Ectodermal cell (in vitro differentiated cells): ENCODE measurements around the gene SNORC.

Experiments used
- H3K27ac ChIP-seq: 2 replicates; pipeline ENCODE4 v1.7.0; 2013; ENCODE audit warnings: mild to moderate bottlenecking, low read depth, low read length; ENCODE audit not compliant: insufficient read depth, poor library complexity, severe bottlenecking
- H3K27me3 ChIP-seq: 2 replicates; pipeline ENCODE4 v1.7.0; 2013; ENCODE audit warnings: mild to moderate bottlenecking, low read length; ENCODE audit not compliant: insufficient read depth, control insufficient read depth, poor library complexity, severe bottlenecking
- H3K36me3 ChIP-seq: one replicate; pipeline ENCODE4 v1.7.0; 2013; ENCODE audit warnings: low read length; ENCODE audit not compliant: control insufficient read depth, insufficient read depth
- H3K4me1 ChIP-seq: one replicate; pipeline ENCODE4 v1.7.0; 2013; ENCODE audit warnings: low read length; ENCODE audit not compliant: control insufficient read depth, insufficient read depth
- H3K4me3 ChIP-seq: 2 replicates; pipeline ENCODE4 v1.7.0; 2013; ENCODE audit warnings: low read depth, low read length, control low read depth; ENCODE audit not compliant: insufficient read depth
- H3K9me3 ChIP-seq: 2 replicates; pipeline ENCODE4 v1.7.0; 2013; ENCODE audit warnings: mild to moderate bottlenecking, low read length, moderate library complexity; ENCODE audit not compliant: control insufficient read depth
- WGBS, 2 experiments: methylation state at CpG; one replicate each; pipeline ENCODE4 v1.1.7; 2013; ENCODE audit warnings: missing lambda C conversion rate in 2 of 2; 5-methylcytosine and 5-hydroxymethylcytosine counted together

Gene SNORC

GRCh38 chr2:232866104-232866503 is 4.0 kb upstream of the SNORC start:
- peaks cover 4% of the 10 kb centered on the region for H3K4me1 ChIP-seq
- H3K9me3 ChIP-seq: no peaks in the 10 kb centered on the region
- no peaks in the 10 kb centered on the region for H3K27me3 ChIP-seq
- H3K4me3 ChIP-seq: no peak overlapping the region
- WGBS, 2 experiments: 85 to 96% methylated on average over 4 of the region's 4 CpGs
- no peak overlapping the region for H3K27ac ChIP-seq
- no peaks in the 10 kb centered on the region for H3K36me3 ChIP-seq

- Histone ChIP-seq H3K4me3 (no peak overlapping the region), H3K36me3 (no peaks in the 10 kb centered on the region), H3K27ac (no peak overlapping the region), H3K27me3 (peaks cover under 1% of the 10 kb centered on the region), H3K4me1 (peaks cover 4% of the 10 kb centered on the region), H3K9me3 (no peaks in the 10 kb centered on the region)
- 80% methylated on average over 15 of the region's 15 CpGs for WGBS, 2 experiments
Measured at GRCh38 chr2:232869138-232870017, 686 bp upstream of the SNORC start.

DNA sequence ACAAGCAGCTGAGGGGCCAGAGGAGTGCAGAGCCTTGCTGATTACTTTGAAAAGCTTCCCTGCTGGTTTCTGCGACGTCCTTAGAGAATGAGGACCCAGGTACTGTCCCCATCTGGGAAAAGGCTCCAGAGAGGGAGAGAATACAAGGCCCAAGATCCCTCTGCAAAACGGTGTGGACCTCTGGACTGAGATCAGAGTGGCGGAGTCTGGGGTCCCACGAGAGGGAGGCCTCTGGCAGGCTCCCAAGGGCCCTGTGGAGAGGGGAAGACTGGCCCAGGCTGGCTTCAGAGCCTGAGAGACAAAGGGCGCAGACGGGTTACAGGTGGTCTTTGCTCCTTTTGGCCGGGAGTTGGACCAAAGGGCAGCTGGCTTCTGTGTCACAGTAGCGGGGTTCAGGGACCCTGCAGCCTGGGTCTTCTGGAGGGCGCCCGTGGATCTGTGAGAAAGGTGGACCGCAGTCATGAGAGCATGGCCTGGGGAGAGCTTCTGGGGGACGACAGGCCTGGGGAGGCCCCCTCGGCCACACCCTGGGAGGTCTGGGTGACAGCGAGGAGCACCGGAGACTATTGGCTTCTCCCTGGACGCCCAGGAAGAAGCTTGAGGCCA is 805 bp downstream of the SNORC start:
- Histone ChIP-seq H3K4me1 (peaks cover 4% of the 10 kb centered on the region), H3K36me3 (no peaks in the 10 kb centered on the region), H3K9me3 (no peaks in the 10 kb centered on the region), H3K4me3 (no peak overlapping the region), H3K27me3 (peaks cover 16% of the 10 kb centered on the region), H3K27ac (no peak overlapping the region)
- WGBS, 2 experiments: 86 to 87% methylated on average over 17 of the region's 17 CpGs

GRCh38 chr2:232871418-232871834 is 1.4 kb downstream of the SNORC start:
- no peaks in the 10 kb centered on the region for H3K36me3 ChIP-seq
- H3K9me3 ChIP-seq: no peaks in the 10 kb centered on the region
- H3K27me3 ChIP-seq: peaks cover 21% of the 10 kb centered on the region
- H3K4me1 ChIP-seq: peaks cover 4% of the 10 kb centered on the region
- 93% methylated on average over 15 of the region's 15 CpGs for WGBS, 2 experiments
- H3K4me3 ChIP-seq: no peak overlapping the region
- no peak overlapping the region for H3K27ac ChIP-seq

DNA sequence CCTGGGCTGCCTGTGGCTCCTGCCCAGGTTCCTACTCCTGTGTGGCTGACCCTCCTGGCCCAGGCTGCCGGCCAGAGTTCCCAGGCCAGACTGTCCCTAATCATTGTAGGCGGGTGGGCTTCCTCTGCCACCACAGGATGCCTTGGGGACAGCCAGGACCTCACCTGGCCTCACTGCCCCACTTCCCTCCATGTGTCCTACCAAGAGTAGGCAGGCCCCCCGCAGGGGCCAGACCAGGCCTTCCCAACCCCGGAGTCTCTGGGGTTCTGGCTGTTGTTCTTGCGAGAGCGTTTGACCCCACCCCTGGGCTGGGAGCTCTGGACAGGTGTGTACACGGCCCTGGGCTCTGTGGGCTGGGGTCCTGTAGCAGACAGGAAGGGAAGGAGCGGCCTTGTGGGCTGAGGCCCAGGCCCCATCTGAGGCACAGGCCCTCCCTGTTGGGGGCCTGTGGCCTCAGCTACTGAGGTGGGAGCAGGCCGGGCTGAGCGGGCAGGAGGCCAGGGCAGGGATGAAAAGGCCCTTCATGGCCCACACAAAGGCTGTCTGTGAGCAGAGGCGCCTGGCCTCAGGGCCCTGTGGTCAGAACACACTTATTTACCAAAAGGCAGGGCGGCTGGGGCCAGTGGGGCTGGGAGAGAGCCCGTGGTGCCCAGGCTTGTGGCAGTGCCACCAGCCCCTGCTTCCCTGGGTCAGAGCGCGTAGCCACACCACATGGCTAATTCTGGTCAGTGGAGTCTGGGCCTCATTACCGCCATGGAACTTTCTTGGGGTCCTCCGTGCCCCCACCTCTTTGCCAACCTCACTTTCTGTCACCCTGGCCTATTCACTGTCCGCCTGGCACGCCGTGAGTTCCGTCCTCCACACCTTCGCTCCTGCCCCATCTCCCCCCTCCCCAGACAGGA is 2.0 kb downstream of the SNORC start:
- H3K27me3 ChIP-seq: peaks cover 28% of the 10 kb centered on the region
- no peak overlapping the region for H3K27ac ChIP-seq
- no peaks in the 10 kb centered on the region for H3K9me3 ChIP-seq
- H3K4me3 ChIP-seq: no peak overlapping the region
- H3K4me1 ChIP-seq: peaks cover 4% of the 10 kb centered on the region
- H3K36me3 ChIP-seq: no peaks in the 10 kb centered on the region
- WGBS, 2 experiments: 90 to 91% methylated on average over 22 of the region's 22 CpGs

DNA sequence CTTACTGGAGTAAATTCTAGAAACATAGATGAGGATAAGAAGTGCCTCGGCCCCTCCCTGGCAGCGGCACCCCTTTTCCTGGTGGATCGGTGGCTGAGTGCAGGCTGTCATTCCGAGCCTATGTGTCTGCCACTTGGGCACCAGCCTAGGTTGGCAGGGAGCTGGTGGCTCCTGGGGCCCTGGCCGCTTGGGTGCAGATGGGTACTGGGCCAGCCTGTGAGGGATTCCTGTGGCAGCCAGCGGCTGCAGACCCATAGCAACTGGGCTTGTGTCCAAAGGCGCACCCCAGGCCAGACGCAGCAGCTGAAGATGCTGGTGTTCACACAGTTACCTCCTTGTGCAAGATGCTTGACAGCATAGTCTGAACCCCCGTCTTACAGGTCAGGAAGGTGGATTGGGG is 2.8 kb downstream of the SNORC start:
- WGBS, 2 experiments: 94 to 95% methylated on average over 9 of the region's 9 CpGs
- Histone ChIP-seq H3K27ac (no peak overlapping the region), H3K27me3 (peaks cover 35% of the 10 kb centered on the region), H3K4me1 (peaks cover 4% of the 10 kb centered on the region), H3K9me3 (no peaks in the 10 kb centered on the region), H3K4me3 (no peak overlapping the region), H3K36me3 (no peaks in the 10 kb centered on the region)

DNA sequence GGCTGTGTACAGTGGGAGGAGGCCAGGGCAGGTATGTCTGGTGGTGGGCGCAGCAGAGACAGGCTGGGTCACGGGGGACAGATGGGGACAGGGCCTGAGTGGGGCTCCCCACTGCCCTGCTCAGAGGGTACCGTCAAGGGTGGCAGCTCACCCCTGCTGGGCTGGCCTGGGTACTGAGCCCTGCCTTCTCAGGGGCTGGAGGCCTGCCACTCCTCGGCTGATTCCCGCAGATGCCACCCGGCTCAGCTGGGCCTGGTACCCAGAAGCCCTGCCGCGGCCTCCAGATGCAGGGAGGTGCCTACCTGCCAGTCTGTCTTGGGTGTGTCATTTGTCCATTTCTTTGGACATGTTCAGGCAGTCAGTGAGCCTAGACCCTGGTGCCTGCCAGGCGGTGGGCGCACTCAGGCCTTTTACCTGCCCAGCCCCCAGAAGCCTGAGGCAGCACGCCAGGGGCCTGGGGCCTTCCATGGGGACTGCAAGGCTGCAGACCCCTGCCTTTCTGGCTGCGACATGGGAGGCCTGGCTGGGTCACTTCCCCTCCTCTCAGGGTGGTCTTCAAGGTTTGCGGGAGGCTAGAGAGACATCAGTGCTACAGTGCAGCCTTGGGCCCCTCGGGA is 3.3 kb downstream of the SNORC start:
- Histone ChIP-seq H3K4me3 (no peak overlapping the region), H3K36me3 (no peaks in the 10 kb centered on the region), H3K4me1 (peaks cover 4% of the 10 kb centered on the region), H3K27me3 (peaks cover 41% of the 10 kb centered on the region), H3K27ac (no peak overlapping the region), H3K9me3 (no peaks in the 10 kb centered on the region)
- WGBS, 2 experiments: 94% methylated on average over 14 of the region's 14 CpGs

GRCh38 chr2:232873909-232874641 is 4.0 kb downstream of the SNORC start:
- Histone ChIP-seq H3K36me3 (no peaks in the 10 kb centered on the region), H3K4me1 (peaks cover 4% of the 10 kb centered on the region), H3K27me3 (peaks cover 45% of the 10 kb centered on the region), H3K9me3 (no peaks in the 10 kb centered on the region), H3K27ac (no peak overlapping the region), H3K4me3 (no peak overlapping the region)
- 90 to 92% methylated on average over 6 of the region's 6 CpGs for WGBS, 2 experiments

DNA sequence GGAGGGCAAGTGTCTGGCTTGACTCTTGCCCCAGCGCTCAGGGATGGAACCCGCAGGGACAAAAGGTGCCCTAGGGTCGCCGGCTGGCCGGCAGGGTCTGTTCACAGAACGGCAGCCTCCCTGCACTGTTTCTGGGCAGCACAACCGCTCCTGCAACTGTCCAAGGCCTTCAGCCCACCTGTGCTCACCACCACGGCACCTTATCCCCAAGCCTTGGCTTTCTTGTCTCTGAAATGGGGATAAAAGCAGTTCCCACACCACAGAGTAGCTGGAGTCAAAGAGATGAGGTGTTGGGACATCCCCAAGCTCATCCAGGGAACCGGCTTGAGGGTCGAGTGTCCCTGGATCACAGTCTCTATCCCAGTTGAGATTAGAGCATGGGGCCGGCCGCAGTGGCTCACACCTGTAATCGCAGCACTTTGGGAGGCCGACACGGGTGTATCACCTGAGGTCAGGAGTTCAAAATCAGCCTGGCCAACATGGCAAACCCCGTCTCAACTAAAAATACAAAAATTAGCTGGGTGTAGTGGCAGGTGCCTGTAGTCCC is 4.7 kb downstream of the SNORC start:
- no peaks in the 10 kb centered on the region for H3K36me3 ChIP-seq
- H3K4me1 ChIP-seq: peaks cover 4% of the 10 kb centered on the region
- no peak overlapping the region for H3K27ac ChIP-seq
- no peak overlapping the region for H3K4me3 ChIP-seq
- 90 to 91% methylated on average over 16 of the region's 16 CpGs for WGBS, 2 experiments
- H3K27me3 ChIP-seq: peaks cover 46% of the 10 kb centered on the region
- no peaks in the 10 kb centered on the region for H3K9me3 ChIP-seq
